Activated CD8-positive, alpha-beta T cell treated with anti-CD3 and anti-CD28 coated beads for 36 hours (primary cell): ENCODE results near the gene TNS1. TPM values are rescaled to one million over a fixed set of nuclear protein-coding genes. Genes with fewer than 3 reads are reported as not detected.
A peak's percentile ranks its signal among the peaks of the same experiment; 100 is the strongest.

Experiments used
- ATAC-seq: fragments of 200-7000 bp; cut with Tn5 transposase; one replicate; pipeline ENCODE4 v1.10.0; 2021; ENCODE audit warnings: mild to moderate bottlenecking, moderate library complexity
- CTCF ChIA-PET: fragments of 350-600 bp; sonication (Branson Sonifier 250); formaldehyde crosslinking; loops from one replicate; lab custom pipeline; 2021; ENCODE audit warnings: antibody characterized with exemption; lab: Charles Lee
- POLR2A ChIA-PET: fragments of 350-600 bp; sonication (Branson Sonifier 250); formaldehyde crosslinking; loops from one replicate; lab custom pipeline; 2021; ENCODE audit warnings: antibody characterized with exemption; lab: Charles Lee
- DNase-seq: peaks from one replicate; pipeline ENCODE4 v3.0.0-alpha.2; 2020
- H3K27ac Mint-ChIP-seq: one replicate; pipeline ENCODE4 v1.8.0; 2021; ENCODE audit warnings: mild to moderate bottlenecking, mixed read lengths
- H3K27me3 Mint-ChIP-seq: one replicate; pipeline ENCODE4 v1.8.0; 2021; ENCODE audit warnings: mixed read lengths
- H3K36me3 Mint-ChIP-seq: one replicate; pipeline ENCODE4 v1.8.0; 2021; ENCODE audit warnings: low read depth, mixed read lengths
- H3K4me1 Mint-ChIP-seq: one replicate; pipeline ENCODE4 v1.8.0; 2021; ENCODE audit warnings: low read depth, mixed read lengths
- H3K4me3 Mint-ChIP-seq: one replicate; pipeline ENCODE4 v1.8.0; 2021; ENCODE audit warnings: mild to moderate bottlenecking, moderate library complexity, mixed read lengths
- H3K9me3 Mint-ChIP-seq: one replicate; pipeline ENCODE4 v1.8.0; 2021; ENCODE audit warnings: mixed read lengths
- intact Hi-C: fragments of 100-400 bp; cut with micrococcal nuclease; formaldehyde crosslinking; loops from one replicate; pipeline ENCODE4 v1.10.0; 2022
- total RNA-seq, 2 experiments: library from RNA; stranded (reverse); gene quantifications; one replicate each; pipeline ENCODE4 v1.2.3, GENCODE V29; 2021
- TF ChIP-seq, protein P1 (sequence below): fragments of 200-600 bp; IDR thresholded peaks from one replicate; pipeline ENCODE4 v1.8.0; 2022; ENCODE audit warnings: antibody characterized with exemption, mild to moderate bottlenecking

TNS1 gene
- total RNA-seq, 2 experiments from 2014 or later = 1.8 to 2.0 TPM

DNA sequence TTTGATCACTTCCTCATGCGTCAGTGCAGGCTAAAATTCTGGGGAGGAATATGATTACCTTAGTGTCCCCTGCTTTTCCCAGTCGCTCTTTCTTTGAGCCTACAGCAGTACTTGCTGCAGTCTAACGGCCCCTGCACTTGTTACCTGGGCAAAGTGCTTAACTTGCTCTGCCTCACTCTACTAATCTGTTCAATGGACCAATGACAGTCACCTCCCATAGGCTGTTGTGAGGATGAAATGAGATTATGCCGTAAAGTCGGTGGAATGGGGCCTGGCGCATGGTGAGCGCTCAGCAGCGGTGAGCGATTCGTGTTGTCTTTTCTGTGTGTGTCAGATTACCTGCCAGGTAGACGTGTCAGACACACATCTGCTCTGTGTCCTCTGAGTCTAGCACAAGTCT, 5.3 kb downstream of the TNS1 start:
- intact Hi-C loops = no loop called here
- TF ChIP-seq, protein P1, sequence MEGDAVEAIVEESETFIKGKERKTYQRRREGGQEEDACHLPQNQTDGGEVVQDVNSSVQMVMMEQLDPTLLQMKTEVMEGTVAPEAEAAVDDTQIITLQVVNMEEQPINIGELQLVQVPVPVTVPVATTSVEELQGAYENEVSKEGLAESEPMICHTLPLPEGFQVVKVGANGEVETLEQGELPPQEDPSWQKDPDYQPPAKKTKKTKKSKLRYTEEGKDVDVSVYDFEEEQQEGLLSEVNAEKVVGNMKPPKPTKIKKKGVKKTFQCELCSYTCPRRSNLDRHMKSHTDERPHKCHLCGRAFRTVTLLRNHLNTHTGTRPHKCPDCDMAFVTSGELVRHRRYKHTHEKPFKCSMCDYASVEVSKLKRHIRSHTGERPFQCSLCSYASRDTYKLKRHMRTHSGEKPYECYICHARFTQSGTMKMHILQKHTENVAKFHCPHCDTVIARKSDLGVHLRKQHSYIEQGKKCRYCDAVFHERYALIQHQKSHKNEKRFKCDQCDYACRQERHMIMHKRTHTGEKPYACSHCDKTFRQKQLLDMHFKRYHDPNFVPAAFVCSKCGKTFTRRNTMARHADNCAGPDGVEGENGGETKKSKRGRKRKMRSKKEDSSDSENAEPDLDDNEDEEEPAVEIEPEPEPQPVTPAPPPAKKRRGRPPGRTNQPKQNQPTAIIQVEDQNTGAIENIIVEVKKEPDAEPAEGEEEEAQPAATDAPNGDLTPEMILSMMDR = no peak
- ATAC-seq (no peak), DNase-seq (no peak)
- no peak overlapping the region for H3K27ac Mint-ChIP-seq
- POLR2A ChIA-PET = no interaction called here
- no peaks in the 10 kb centered on the region for H3K36me3 Mint-ChIP-seq
- H3K9me3 Mint-ChIP-seq = no peaks in the 10 kb centered on the region
- peaks cover 7% of the 10 kb centered on the region for H3K27me3 Mint-ChIP-seq
- no peaks in the 10 kb centered on the region for H3K4me1 Mint-ChIP-seq
- H3K4me3 Mint-ChIP-seq = no peak overlapping the region
- CTCF ChIA-PET = interaction anchor here (1.9 kb wide), 1 partner anchor 209 kb away, joined by 5 read pairs; no protein-coding TSS in a partner anchor

DNA sequence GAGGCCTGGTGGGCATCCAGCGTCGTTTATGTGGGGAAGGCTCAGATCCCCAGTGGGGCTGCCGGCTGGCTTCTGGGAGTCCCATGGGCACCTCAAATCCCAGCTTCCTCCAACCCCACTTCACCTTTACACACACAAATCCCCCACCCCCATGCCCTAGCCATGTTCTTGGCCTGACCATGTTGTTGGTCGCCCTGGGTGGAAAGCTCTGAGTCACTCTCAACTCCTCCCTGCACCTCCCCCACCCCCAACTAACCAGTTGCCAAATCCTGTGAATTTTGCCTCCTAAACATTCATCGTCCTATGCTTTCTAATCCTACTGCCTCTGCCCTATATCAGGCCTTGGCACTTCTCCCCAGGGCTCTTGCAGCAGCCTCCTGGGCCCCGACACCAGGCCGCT, 6.4 kb downstream of the TNS1 start:
- TF ChIP-seq, protein P1 = no peak
- no peaks in the 10 kb centered on the region for H3K36me3 Mint-ChIP-seq
- H3K9me3 Mint-ChIP-seq = no peaks in the 10 kb centered on the region
- POLR2A ChIA-PET = no interaction called here
- CTCF ChIA-PET = interaction anchor here (1.9 kb wide), 1 partner anchor 207 kb away, joined by 5 read pairs; no protein-coding TSS in a partner anchor
- DNase-seq = no peak
- no peaks in the 10 kb centered on the region for H3K4me1 Mint-ChIP-seq
- no peak overlapping the region for H3K27ac Mint-ChIP-seq
- intact Hi-C loops = no loop called here
- no peak overlapping the region for H3K4me3 Mint-ChIP-seq
- H3K27me3 Mint-ChIP-seq = peaks cover 6% of the 10 kb centered on the region
- no peak for ATAC-seq

DNA sequence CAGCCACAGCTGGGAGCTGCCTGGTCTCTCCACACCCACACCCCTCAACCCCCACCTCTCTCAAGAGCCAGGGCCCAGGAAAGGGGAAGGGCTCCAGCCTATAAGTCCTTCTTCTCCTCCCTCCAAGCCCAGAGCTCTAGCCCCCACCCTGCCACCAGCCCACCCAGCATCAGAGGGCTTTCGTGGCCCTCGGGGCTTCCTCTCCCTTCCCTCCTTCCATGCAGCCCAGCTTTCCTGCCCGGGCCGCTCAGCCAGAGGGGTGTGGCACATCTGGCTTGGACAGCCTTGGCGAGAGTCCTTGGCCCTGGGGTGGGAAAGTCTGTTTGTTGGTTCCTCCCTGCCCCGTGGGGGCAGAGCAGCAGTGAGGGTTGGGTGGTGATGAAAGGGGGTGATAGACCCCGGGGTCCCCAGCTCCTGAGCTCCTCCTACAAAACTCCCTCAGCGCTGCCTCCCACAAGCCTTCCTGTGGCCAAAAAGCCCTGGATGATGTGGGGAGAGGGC, 7.0 kb downstream of the TNS1 start:
- no peak for ATAC-seq
- no peak for DNase-seq
- ChIA-PET CTCF (interaction anchor here (1.9 kb wide), 1 partner anchor 207 kb away, joined by 5 read pairs; no protein-coding TSS in a partner anchor), POLR2A (no interaction called here)
- no peaks in the 10 kb centered on the region for H3K4me1 Mint-ChIP-seq
- H3K27ac Mint-ChIP-seq = no peak overlapping the region
- intact Hi-C loops = no loop called here
- peaks cover 5% of the 10 kb centered on the region for H3K27me3 Mint-ChIP-seq
- no peak overlapping the region for H3K4me3 Mint-ChIP-seq
- no peaks in the 10 kb centered on the region for H3K9me3 Mint-ChIP-seq
- no peaks in the 10 kb centered on the region for H3K36me3 Mint-ChIP-seq
- TF ChIP-seq, protein P1 = no peak

DNA sequence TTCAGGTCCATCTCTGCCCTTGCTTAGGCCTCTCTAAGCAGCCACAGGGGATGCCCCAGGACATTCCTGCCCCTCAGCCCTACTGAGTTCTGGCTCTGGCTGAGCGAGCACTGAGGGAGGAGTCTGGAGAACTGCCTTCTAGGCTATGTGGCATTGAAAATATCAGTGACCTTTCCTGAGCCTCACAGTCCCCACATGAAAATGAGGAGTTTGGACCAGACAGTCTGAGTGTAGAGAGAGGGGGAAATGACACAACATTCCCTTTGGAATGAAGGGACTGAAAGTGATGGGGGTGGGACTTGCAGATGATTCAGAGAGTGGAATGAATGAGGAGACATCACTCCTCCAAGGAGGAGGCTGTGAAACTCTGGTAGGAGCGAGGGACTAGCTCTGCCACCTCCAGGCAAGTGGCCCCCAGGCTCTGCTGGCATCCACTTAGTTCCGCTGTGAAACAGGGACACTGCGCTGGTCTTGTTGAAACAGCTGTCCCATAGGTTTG, 8.0 kb downstream of the TNS1 start:
- Mint-ChIP-seq H3K4me3 (no peak overlapping the region), H3K9me3 (no peaks in the 10 kb centered on the region), H3K4me1 (no peaks in the 10 kb centered on the region), H3K36me3 (no peaks in the 10 kb centered on the region), H3K27me3 (peaks cover 5% of the 10 kb centered on the region), H3K27ac (no peak overlapping the region)
- TF ChIP-seq, protein P1 = no peak
- CTCF ChIA-PET = interaction anchor here (1.0 to 3.0 kb wide), 14 partner anchors 10 to 213 kb away, joined by 3 to 35 read pairs (median 7); no protein-coding TSS in a partner anchor
- ATAC-seq (no peak), DNase-seq (no peak)
- intact Hi-C loops = no loop called here
- POLR2A ChIA-PET = no interaction called here

DNA sequence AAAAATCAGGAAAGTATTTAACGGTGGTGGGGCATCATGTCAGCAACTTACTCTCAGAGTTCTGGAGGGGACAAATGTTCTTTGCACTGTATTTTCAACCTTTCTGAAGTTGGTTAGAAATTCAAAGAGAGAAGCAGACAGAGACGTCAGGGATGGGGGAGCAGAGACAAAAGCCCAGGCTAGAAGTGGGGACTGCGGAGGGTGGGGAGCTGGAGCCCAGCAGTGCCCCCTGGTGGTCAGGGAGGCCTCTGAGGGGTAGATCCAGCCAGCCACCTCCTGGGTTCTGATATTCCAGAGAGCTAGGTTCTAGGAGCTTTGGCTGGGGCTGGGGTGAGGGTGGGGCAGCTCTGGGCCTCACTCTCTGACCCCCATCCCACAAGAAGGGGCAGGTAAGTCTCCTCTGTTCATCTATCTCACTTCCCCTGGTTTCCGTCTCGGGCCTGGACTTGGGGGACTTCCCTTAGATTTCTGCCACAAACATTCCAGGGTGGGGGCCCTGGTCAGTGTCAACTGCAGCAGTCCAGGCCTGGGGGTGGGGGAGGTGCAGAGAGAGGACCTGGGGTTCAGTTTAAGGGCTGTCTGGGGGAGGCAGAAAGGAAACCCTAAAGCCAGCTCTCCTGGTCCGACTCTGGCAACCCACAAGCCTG, 8.9 kb downstream of the TNS1 start:
- H3K27ac Mint-ChIP-seq = no peak overlapping the region
- ATAC-seq (peak; percentile 77), DNase-seq (peak; percentile 75)
- TF ChIP-seq, protein P1 = peak; percentile 83
- H3K4me1 Mint-ChIP-seq = peaks cover 5% of the 10 kb centered on the region
- no peak overlapping the region for H3K4me3 Mint-ChIP-seq
- no peaks in the 10 kb centered on the region for H3K36me3 Mint-ChIP-seq
- no peaks in the 10 kb centered on the region for H3K9me3 Mint-ChIP-seq
- intact Hi-C loops = loop anchor here (1.0 kb wide), 1 partner anchor 209 kb away; no protein-coding TSS in a partner anchor
- peaks cover 6% of the 10 kb centered on the region for H3K27me3 Mint-ChIP-seq
- CTCF ChIA-PET = interaction anchor here (0.6 to 3.0 kb wide), 30 partner anchors 10 to 1238 kb away, joined by 3 to 35 read pairs (median 4); partner anchors contain the start of gene RUFY4
- POLR2A ChIA-PET = interaction anchor here (0.9 kb wide), 1 partner anchor 205 kb away, joined by 3 read pairs; no protein-coding TSS in a partner anchor
